GM19438 (cell line): Measurements from ENCODE around the gene CSNK1G3.
A peak's percentile ranks its signal among the peaks of the same experiment; 100 is the strongest.

Source experiments
- ATAC-seq: cut with Tn5 transposase; IDR thresholded peaks from one replicate; pipeline ENCODE4 v1.9.1; 2021; ENCODE audit warnings: low read depth; ENCODE audit not compliant: unreplicated experiment

CSNK1G3 gene

DNA sequence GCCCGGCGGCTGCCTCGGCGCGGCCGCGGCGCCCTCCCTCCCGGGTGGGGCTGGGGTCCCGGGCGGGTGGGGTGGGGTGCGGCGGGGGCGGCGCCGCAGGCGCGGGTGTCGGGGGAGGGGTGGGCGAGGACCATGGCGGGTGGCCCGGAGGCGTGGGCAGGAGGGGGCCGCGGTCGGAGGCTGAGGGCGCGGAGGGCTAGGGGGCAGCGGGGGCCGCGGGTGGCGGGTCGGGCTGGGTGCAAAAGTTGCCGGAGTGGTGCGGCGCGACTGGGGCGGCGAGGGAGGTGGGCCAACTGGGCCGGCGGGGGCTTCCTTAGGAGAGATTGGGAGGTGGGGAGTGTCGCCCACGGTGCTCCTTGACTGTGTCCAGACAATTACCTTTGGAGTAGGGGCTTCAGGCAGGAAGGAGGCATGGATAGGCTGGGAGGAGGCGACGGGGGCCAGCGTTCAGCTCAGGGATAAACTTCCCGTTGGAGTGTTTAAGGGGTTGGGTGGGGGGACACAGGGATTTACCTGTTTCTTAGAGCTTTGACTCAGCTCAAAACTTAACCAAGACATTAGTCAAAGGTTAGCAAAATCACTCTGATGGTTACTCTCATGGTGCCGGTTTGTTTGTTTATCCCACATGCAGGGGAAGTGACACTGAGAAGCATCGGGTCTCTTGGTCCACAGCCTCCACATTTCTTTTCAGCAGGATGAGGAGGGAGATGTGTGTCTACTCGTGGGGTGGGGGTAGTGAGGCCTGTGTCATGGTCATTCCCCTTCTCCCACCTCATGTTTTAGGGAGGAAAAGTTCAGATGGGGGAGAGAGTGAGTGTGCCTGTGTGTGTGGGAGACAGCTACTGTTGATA, 859 bp downstream of the CSNK1G3 start:
- peak; percentile 22 for ATAC-seq

GRCh38 chr5:123514615-123515355, 2.8 kb downstream of the CSNK1G3 start:
- no peak for ATAC-seq

DNA sequence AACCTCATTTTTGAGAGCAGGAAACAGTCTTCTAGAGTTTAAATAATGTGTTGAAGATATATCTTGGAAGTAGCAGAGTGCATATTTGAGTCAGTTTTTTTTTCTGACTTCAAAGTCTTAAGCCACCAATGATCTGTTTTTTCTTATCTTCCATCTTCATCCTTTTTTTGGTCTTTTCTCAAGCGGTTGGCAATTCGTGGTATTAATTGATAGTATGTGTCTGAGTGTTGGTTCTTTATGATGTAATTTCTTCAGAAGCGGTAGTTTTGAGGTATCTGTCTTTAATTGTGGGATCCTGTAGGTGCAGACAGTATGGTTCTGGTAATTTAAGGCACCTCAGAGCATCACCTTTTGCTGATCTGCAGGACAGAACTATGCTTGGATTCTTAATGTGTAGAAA, 3.9 kb downstream of the CSNK1G3 start:
- ATAC-seq, result no peak

- no peak for ATAC-seq
Observed at GRCh38 chr5:123517476-123517875, 5.5 kb downstream of the CSNK1G3 start.

- ATAC-seq, result no peak
Observed at GRCh38 chr5:123518111-123518510, 6.1 kb downstream of the CSNK1G3 start.

- ATAC-seq, result peak; percentile 60
Observed at GRCh38 chr5:123520677-123521247, 8.8 kb downstream of the CSNK1G3 start.

DNA sequence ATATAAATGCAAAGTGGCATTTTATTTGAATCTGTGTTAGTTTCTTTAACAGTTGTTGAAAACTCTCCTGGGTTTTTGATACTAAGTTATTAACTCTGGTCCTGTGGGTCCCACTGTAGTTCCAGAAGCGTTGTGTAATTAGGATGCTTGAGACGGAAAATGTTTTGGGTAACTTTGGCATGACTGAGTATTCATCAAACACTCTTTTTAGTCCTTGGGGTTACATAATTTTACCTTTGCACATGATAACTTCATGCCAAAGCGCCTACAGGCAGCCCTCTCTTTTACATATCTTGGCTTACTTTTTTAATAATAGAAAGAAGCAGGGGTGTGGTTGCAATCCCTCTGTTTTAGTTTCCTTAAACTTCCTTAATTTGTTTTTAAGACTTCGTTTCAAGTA, 12.2 kb downstream of the CSNK1G3 start:
- no peak for ATAC-seq

DNA sequence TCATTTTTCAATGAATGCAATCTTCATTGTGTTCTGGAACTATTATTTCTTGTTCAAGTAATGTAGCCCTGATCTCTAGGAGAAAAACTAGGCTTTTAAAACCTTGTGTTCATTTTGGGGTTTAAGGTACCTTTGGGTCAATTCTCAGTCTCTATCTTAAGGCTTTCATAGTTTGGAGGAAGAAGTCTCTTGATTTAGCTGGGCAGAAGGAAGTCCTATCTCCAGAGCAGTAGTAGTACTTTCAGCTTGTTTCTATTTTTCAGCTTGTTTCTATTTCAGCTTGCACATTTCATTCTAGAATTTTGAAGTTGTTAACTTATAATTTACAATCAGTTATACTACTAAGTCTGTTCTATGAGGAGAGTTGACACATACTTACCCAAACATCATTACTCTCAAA, 15.2 kb downstream of the CSNK1G3 start:
- ATAC-seq, result no peak

GRCh38 chr5:123528065-123528464, 16.1 kb downstream of the CSNK1G3 start:
- ATAC-seq, result no peak

DNA sequence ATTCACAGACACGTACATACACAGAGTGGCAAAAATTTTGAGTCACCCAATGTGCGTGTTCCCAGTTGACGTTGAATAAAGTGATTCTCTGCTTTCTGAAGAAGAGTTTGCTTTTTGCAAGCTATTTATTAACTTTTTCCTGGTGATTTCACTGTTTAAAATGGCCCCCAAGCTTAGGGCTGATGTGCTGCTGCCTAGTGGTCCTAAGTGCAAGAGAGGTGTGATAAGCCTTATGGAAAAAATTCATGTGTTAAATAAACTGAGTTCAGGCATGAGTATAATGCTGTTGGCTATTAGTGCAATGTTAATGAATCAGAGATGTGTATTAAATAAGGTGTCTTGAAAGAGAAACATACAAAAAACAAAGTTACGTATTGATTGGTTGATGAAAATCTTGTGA, 16.9 kb downstream of the CSNK1G3 start:
- no peak for ATAC-seq

DNA sequence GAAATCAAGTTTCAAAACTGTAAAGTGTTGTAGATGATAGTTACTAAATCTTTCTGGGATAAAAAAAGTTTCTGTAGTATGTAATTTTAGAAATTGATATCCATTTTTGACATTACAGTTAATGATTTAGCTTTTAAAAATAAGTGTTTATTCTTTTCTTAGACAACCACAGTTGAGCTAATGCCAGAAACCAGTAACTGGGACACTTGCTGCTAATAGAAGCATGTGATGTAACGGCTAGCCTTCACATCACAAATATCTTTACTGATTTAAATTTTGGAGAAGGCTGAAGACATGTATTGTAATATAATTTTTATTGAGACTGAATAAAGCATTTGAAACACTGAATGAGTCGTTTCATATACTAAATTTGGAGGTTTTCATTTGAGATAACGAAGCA, 18.8 kb downstream of the CSNK1G3 start:
- no peak for ATAC-seq

DNA sequence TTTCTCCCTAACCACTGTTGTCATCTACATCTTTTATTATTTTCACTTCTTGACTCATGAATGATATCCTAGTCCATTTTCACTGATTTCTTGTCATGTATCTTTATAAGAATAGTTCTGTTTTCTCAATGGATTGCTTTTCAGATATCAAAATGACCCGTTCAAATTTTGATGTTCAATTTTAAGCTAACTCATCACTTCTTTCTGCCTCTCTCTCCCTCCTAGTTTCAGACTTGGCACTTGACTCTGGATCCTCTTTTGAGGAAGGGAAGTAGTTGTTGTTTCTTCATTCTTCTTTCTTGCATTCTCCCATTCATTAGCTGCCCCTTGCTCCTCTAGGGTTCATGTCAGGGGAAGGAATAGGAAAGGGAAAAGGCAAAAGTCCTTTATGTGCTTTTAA, 23.7 kb downstream of the CSNK1G3 start:
- no peak for ATAC-seq

- no peak for ATAC-seq
Observed at GRCh38 chr5:123537256-123537655, 25.3 kb downstream of the CSNK1G3 start.

DNA sequence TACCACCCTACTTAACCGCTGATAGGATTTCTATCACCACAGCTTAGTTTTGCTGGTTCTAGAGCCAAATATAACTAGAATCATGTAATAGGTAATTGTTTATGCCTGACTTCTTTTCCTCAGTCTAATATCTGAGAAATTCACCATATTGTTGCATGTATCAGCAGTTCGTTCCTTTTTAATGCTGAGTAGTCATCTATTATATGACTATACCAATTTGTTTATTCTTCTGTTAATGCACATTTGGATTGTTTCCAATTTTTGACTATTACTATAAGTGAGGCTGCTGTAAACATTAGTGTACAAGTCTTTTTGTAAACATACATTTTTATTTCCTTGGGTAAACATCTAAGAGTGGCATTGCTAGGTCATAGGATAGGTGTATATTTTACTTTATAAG, 25.9 kb downstream of the CSNK1G3 start:
- ATAC-seq, result no peak

- ATAC-seq, result no peak
Observed at GRCh38 chr5:123538670-123539459, 26.9 kb downstream of the CSNK1G3 start.

DNA sequence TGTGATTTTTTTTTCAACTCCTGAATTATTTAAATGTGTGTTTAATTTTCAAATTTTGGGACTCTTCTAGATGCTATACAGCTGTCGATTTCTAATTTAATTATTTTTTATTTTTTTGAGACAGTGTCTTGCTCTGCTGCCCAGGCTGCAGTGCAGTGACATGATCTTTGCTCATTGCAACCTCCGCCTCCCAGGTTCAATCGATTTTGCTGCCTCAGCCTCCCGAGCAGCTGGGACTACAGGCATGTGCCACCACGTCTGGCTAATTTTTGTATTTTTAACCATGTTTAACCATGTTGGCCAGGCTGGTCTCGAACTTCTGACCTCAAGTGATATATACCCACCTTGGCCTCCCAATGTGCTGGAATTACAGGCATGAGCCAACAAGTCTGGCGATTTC, 28.6 kb downstream of the CSNK1G3 start:
- no peak for ATAC-seq

DNA sequence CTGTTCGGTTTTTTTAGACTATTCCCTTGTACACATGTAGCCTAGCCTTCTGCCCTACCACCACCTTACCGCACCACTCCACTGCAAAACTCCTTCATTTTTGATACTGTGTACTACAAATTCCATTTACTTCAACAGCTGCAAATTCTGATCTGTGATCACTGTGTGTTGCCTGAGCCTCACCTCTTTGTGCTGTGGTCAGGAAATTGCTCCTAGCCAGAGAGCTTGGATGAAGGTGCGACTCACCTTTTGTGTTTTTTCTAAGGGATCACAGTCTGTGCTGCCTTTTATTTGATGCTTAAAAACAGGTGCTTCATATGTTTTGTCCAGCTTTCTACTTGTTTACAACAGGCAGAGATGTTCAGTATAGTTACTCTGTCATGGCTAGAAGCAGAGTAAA, 31.5 kb downstream of the CSNK1G3 start:
- ATAC-seq, result no peak

DNA sequence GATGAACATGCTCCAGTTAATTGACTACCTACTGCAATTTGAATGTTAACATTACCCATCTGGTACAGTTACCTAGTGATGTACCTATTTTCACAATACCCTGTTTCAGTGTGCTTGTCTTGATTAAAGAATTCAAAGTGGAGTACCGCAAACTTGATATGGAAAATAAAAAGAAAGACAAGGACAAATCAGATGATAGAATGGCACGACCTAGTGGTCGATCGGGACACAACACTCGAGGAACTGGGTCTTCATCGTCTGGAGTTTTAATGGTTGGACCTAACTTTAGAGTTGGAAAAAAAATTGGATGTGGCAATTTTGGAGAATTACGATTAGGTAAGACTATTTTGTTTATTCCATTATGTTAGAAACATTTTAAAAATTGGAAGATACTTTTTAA, 33.5 kb downstream of the CSNK1G3 start:
- no peak for ATAC-seq

GRCh38 chr5:123546657-123547056, 34.7 kb downstream of the CSNK1G3 start:
- ATAC-seq, result no peak

GRCh38 chr5:123549256-123549904, 37.4 kb downstream of the CSNK1G3 start:
- peak; percentile 97 for ATAC-seq
